ENCODE measurements around the gene SYPL1.

The SYPL1 gene

GRCh38 chr7:106112118-106112971, at the start of gene SYPL1:
SYPL1 (minus strand) TSS chr7:106112312; CDS start chr7:106112208, 104 bp downstream.
- no peak for TF ChIP-seq CTCF (IDR thresholded peaks at IDR 0.05; ENCODE audit: low read depth, low read length, missing control alignments)
- peak; percentile 79 for DNase-seq (ENCODE audit: low read depth)
- H3K4me3 ChIP-seq (ENCODE audit: low read depth, low read length): peak within 1 kb of the TSS; percentile 86

GRCh38 chr7:106155027-106155426, 42.9 kb upstream of the SYPL1 start:
- no peak overlapping the region for H3K4me3 ChIP-seq (ENCODE audit: low read depth, low read length)
- no peak for TF ChIP-seq CTCF (IDR thresholded peaks at IDR 0.05; ENCODE audit: low read depth, low read length, missing control alignments)

GRCh38 chr7:106153891-106154449, 41.9 kb upstream of the SYPL1 start:
- DNase-seq (ENCODE audit: low read depth): peak; percentile 52
- peak; percentile 93 for TF ChIP-seq CTCF (IDR thresholded peaks at IDR 0.05; ENCODE audit: low read depth, low read length, missing control alignments)

More at GRCh38 chr7:106155027-106155426, 42.9 kb upstream of the SYPL1 start:
- no peak for DNase-seq (ENCODE audit: low read depth)

GRCh38 chr7:106152313-106152665, 40.2 kb upstream of the SYPL1 start:
- H3K4me3 ChIP-seq (ENCODE audit: low read depth, low read length): no peak overlapping the region
- TF ChIP-seq CTCF (IDR thresholded peaks at IDR 0.05; ENCODE audit: low read depth, low read length, missing control alignments): no peak
- no peak for DNase-seq (ENCODE audit: low read depth)

More at GRCh38 chr7:106153891-106154449, 41.9 kb upstream of the SYPL1 start:
- H3K4me3 ChIP-seq (ENCODE audit: low read depth, low read length): no peak overlapping the region

- no peak overlapping the region for H3K4me3 ChIP-seq (ENCODE audit: low read depth, low read length)
- DNase-seq (ENCODE audit: low read depth): no peak
- TF ChIP-seq CTCF (IDR thresholded peaks at IDR 0.05; ENCODE audit: low read depth, low read length, missing control alignments): no peak
These were observed 39.6 kb upstream of the SYPL1 start for GRCh38 chr7:106151459-106152312.

GRCh38 chr7:106143711-106144337, 31.7 kb upstream of the SYPL1 start:
- TF ChIP-seq CTCF (IDR thresholded peaks at IDR 0.05; ENCODE audit: low read depth, low read length, missing control alignments): no peak
- no peak for DNase-seq (ENCODE audit: low read depth)

More at GRCh38 chr7:106143711-106144337, 31.7 kb upstream of the SYPL1 start:
- H3K4me3 ChIP-seq (ENCODE audit: low read depth, low read length): no peak overlapping the region

Measured in GM12864 (cell line).